ENCODE data around the gene SSC5D.
"Not testable (repeated sequence)": the region's sequence is repeated elsewhere in the genome, so short reads cannot be mapped to it uniquely, and the experiment has no call there.

Gene SSC5D

DNA sequence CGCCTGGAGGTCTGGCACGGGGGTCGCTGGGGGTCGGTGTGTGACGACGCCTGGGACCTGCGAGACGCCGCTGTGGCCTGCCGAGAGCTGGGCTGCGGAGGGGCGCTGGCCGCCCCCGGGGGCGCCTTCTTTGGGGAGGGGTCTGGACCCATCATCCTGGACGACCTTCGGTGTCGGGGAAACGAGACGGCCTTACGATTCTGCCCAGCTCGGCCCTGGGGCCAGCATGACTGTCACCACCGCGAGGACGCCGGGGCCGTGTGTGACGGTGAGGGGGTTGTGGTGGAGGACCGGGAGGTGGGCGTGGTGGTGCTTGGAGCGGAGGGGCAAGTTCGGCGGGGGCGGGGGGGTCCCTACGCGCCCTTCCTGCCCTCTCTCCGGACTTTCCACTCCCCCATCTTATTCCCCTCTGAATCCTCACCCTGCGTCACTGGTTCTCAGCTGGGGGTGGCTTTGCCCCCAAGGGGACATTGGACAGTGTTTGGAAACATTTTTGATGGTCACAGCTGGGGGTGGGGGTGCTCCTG lies 5.5 kb downstream of the SSC5D start:
- Histone ChIP-seq H3K27me3 (ENCODE audit: insufficient read depth, low read depth, severe bottlenecking) (no peaks in the 10 kb centered on the region), H3K27ac (no peak overlapping the region), H3K4me3 (ENCODE audit: low read depth, low read length) (no peak overlapping the region), H3K36me3 (no peaks in the 10 kb centered on the region), H3K9me3 (ENCODE audit: severe bottlenecking) (no peaks in the 10 kb centered on the region)
- DNase-seq: no peak
- TF ChIP-seq, protein P1, sequence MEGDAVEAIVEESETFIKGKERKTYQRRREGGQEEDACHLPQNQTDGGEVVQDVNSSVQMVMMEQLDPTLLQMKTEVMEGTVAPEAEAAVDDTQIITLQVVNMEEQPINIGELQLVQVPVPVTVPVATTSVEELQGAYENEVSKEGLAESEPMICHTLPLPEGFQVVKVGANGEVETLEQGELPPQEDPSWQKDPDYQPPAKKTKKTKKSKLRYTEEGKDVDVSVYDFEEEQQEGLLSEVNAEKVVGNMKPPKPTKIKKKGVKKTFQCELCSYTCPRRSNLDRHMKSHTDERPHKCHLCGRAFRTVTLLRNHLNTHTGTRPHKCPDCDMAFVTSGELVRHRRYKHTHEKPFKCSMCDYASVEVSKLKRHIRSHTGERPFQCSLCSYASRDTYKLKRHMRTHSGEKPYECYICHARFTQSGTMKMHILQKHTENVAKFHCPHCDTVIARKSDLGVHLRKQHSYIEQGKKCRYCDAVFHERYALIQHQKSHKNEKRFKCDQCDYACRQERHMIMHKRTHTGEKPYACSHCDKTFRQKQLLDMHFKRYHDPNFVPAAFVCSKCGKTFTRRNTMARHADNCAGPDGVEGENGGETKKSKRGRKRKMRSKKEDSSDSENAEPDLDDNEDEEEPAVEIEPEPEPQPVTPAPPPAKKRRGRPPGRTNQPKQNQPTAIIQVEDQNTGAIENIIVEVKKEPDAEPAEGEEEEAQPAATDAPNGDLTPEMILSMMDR (IDR thresholded peaks at IDR 0.05; ENCODE audit: low read depth, low read length): no peak

GRCh38 chr19:55494172-55494761 lies 6.0 kb downstream of the SSC5D start:
- no peak overlapping the region for H3K27ac ChIP-seq
- DNase-seq: no peak

GRCh38 chr19:55495646-55496349 lies 7.6 kb downstream of the SSC5D start:
- no peaks in the 10 kb centered on the region for H3K36me3 ChIP-seq
- no peak for DNase-seq
- H3K27ac ChIP-seq: no peak overlapping the region
- no peak overlapping the region for H3K4me3 ChIP-seq (ENCODE audit: low read depth, low read length)
- no peaks in the 10 kb centered on the region for H3K9me3 ChIP-seq (ENCODE audit: severe bottlenecking)
- TF ChIP-seq, protein P1 (IDR thresholded peaks at IDR 0.05; ENCODE audit: low read depth, low read length): no peak
- H3K27me3 ChIP-seq (ENCODE audit: insufficient read depth, low read depth, severe bottlenecking): no peaks in the 10 kb centered on the region

More at GRCh38 chr19:55494172-55494761, 6.0 kb downstream of the SSC5D start:
- TF ChIP-seq, protein P1 (IDR thresholded peaks at IDR 0.05; ENCODE audit: low read depth, low read length): no peak
- Histone ChIP-seq H3K36me3 (no peaks in the 10 kb centered on the region), H3K27me3 (ENCODE audit: insufficient read depth, low read depth, severe bottlenecking) (no peaks in the 10 kb centered on the region), H3K9me3 (ENCODE audit: severe bottlenecking) (no peaks in the 10 kb centered on the region), H3K4me3 (ENCODE audit: low read depth, low read length) (no peak overlapping the region)

DNA sequence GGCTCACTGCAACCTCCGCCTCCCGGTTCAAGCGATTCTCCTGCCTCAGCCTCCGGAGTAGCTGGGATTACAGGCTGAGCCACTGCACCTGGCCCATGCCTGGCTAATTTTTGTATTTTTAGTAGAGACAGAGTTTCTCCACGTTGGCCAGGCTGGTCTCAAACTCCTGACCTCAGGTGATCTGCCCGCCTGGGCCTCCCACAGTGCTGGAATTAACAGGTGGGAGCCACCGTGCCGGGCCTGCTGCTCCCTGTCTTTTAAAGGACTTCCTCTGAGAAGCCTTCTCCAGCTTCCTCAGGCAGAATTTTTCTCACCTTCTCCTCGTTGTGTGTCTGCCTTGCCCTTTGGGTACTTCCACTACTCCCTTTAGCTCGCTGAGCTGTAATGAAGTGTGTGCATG lies 8.6 kb downstream of the SSC5D start:
- not testable (repeated sequence) for H3K27me3 ChIP-seq (ENCODE audit: insufficient read depth, low read depth, severe bottlenecking); H3K27ac ChIP-seq; H3K4me3 ChIP-seq (ENCODE audit: low read depth, low read length); H3K36me3 ChIP-seq; DNase-seq; H3K9me3 ChIP-seq (ENCODE audit: severe bottlenecking)

DNA sequence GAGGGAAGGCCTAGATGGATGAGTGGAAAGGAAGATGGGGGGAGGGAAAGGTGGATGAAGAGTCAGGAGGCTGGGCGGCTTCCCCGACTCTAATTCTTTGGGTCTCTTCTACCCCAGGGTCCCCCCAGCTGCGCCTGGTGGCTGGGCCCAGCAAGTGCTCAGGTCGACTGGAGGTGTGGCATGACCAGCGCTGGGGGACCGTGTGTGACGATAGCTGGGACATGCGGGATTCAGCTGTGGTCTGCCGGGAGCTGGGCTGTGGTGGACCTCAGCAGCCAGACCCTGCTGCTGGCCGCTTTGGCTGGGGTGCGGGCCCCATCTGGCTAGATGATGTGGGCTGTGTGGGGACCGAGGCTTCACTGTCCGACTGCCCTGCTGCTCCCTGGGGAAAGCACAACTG lies 9.5 kb downstream of the SSC5D start:
- Histone ChIP-seq H3K36me3 (no peaks in the 10 kb centered on the region), H3K9me3 (ENCODE audit: severe bottlenecking) (peaks cover 13% of the 10 kb centered on the region), H3K27me3 (ENCODE audit: insufficient read depth, low read depth, severe bottlenecking) (no peaks in the 10 kb centered on the region), H3K4me3 (ENCODE audit: low read depth, low read length) (no peak overlapping the region), H3K27ac (no peak overlapping the region)
- DNase-seq: no peak
- TF ChIP-seq, protein P1 (IDR thresholded peaks at IDR 0.05; ENCODE audit: low read depth, low read length): no peak

DNA sequence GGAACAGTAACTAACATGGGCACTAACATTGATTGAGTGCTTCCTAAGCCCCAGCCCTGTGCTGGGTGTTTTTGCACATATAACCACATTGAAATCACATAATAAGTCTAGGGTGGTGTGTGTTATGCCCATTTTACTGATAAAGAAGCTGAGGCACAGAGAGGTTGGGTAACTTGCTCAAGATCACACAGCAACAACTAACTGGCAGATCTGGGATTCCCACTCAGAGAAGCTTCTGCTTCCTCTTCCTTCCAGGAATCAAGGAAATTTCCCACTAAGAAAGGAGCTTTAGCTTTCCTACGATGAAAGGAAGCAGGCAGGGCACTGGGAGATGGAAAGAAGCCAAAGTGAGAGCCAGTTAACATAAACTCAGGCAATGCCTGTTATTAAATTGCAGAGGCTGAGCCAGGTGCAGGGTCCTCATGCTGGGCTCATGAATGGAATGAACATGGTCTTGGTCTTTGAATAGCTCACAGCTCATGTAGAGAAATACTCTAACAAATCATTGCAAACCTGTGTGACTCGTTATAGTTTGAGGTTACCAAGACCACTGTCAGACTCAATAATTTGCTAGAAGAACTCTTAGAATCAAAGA lies 10.1 kb downstream of the SSC5D start:
- H3K27me3 ChIP-seq (ENCODE audit: insufficient read depth, low read depth, severe bottlenecking): no peaks in the 10 kb centered on the region

More for the DNA sequence above, 10.1 kb downstream of the SSC5D start:
- no peak overlapping the region for H3K4me3 ChIP-seq (ENCODE audit: low read depth, low read length)
- H3K9me3 ChIP-seq (ENCODE audit: severe bottlenecking): peaks cover 19% of the 10 kb centered on the region
- H3K27ac ChIP-seq: no peak overlapping the region
- DNase-seq: no peak
- TF ChIP-seq, protein P1 (IDR thresholded peaks at IDR 0.05; ENCODE audit: low read depth, low read length): no peak
- peaks cover 3% of the 10 kb centered on the region for H3K36me3 ChIP-seq
